ENCODE results near the gene OSTF1. TPM values are rescaled to one million over a fixed set of nuclear protein-coding genes. Genes with fewer than 3 reads are reported as not detected.

OSTF1 gene
- total and polyA plus RNA-seq, 2 donors (not counting 3 experiments of a cell fraction or from before 2014, with no cell fraction given): 23.5 to 70.9 TPM

GRCh38 chr9:75123696-75124095, 35.4 kb downstream of the OSTF1 start:
- Histone ChIP-seq H3K9ac (replicated peaks; ENCODE audit: extremely low read depth, insufficient read depth, low read length) (no peak overlapping the region), H3K27me3 (ENCODE audit: control insufficient read depth in 2 of 2, insufficient read depth in 2 of 2, low read length in 2 of 2) (no peaks in the 10 kb centered on the region), H3K79me2 (ENCODE audit: control insufficient read depth, insufficient read depth, low read length) (peaks cover 37% of the 10 kb centered on the region), H3K9me1 (replicated peaks; ENCODE audit: control insufficient read depth, extremely low read depth, insufficient read depth, low read length) (no peaks in the 10 kb centered on the region), H4K20me1 (replicated peaks; ENCODE audit: control insufficient read depth, extremely low read depth, insufficient read depth, low read length) (no peaks in the 10 kb centered on the region), H3K4me2 (ENCODE audit: insufficient read depth, low read length) (no peak overlapping the region), H3K27ac (ENCODE audit: insufficient read depth, low read depth, low read length) (no peak overlapping the region), H3K36me3 (ENCODE audit: control insufficient read depth in 2 of 2, extremely low read depth in 1 of 2, insufficient read depth in 2 of 2, low read length in 2 of 2) (peaks cover 3 to 9% of the 10 kb centered on the region in 2 experiments), H3K4me3 (replicated peaks in 1 of 3; ENCODE audit: insufficient read depth in 1 of 3, low read depth in 1 of 3, low read length in 3 of 3) (no peak overlapping the region), H3K9me3 (replicated peaks; ENCODE audit: control insufficient read depth, insufficient read depth, low read length) (no peaks in the 10 kb centered on the region), H2AFZ (ENCODE audit: low read depth, low read length) (no peak overlapping the region), H3K4me1 (ENCODE audit: control insufficient read depth, extremely low read depth, insufficient read depth, low read length) (peaks cover 7% of the 10 kb centered on the region)
- CTCF ChIA-PET: no interaction called here
- intact Hi-C loops (cut with micrococcal nuclease): no loop called here
- peak; percentile 31 for FAIRE-seq
- TF ChIP-seq MYC (IDR thresholded peaks at IDR 0.05; ENCODE audit: low read depth, low read length): no peak
- POLR2A ChIA-PET: no interaction called here
- BruUV-seq (replicated peaks): no TSS peak
- no peak for DNase-seq (ENCODE audit: low read depth, low spot score)
- dilution Hi-C loops (cut with MboI; ENCODE audit: extremely low pct_ligation_motif_present, low sequenced_read_pairs): no loop called here

GRCh38 chr9:75128535-75128934, 40.2 kb downstream of the OSTF1 start:
- dilution Hi-C loops (cut with MboI; ENCODE audit: extremely low pct_ligation_motif_present, low sequenced_read_pairs) (no loop called here), intact Hi-C loops (cut with micrococcal nuclease) (no loop called here)
- H3K27ac ChIP-seq (ENCODE audit: insufficient read depth, low read depth, low read length): no peak overlapping the region
- POLR2A ChIA-PET: no interaction called here
- FAIRE-seq (no peak), DNase-seq (ENCODE audit: low read depth, low spot score) (no peak)
- H3K9ac ChIP-seq (replicated peaks; ENCODE audit: extremely low read depth, insufficient read depth, low read length): no peak overlapping the region
- H3K4me3 ChIP-seq (replicated peaks in 1 of 3; ENCODE audit: insufficient read depth in 1 of 3, low read depth in 1 of 3, low read length in 3 of 3): no peak overlapping the region
- no TSS peak for BruUV-seq (replicated peaks)
- CTCF ChIA-PET: no interaction called here
- no peaks in the 10 kb centered on the region for H3K9me1 ChIP-seq (replicated peaks; ENCODE audit: control insufficient read depth, extremely low read depth, insufficient read depth, low read length)
- TF ChIP-seq MYC (IDR thresholded peaks at IDR 0.05; ENCODE audit: low read depth, low read length): no peak
- no peaks in the 10 kb centered on the region for H3K9me3 ChIP-seq (replicated peaks; ENCODE audit: control insufficient read depth, insufficient read depth, low read length)
- no peak overlapping the region for H3K4me2 ChIP-seq (ENCODE audit: insufficient read depth, low read length)
- H4K20me1 ChIP-seq (replicated peaks; ENCODE audit: control insufficient read depth, extremely low read depth, insufficient read depth, low read length): no peaks in the 10 kb centered on the region
- no peaks in the 10 kb centered on the region for H3K27me3 ChIP-seq (ENCODE audit: control insufficient read depth in 2 of 2, insufficient read depth in 2 of 2, low read length in 2 of 2)
- H2AFZ ChIP-seq (ENCODE audit: low read depth, low read length): no peak overlapping the region
- peaks cover 7% of the 10 kb centered on the region for H3K4me1 ChIP-seq (ENCODE audit: control insufficient read depth, extremely low read depth, insufficient read depth, low read length)
- H3K79me2 ChIP-seq (ENCODE audit: control insufficient read depth, insufficient read depth, low read length): peaks cover 17% of the 10 kb centered on the region
- H3K36me3 ChIP-seq (ENCODE audit: control insufficient read depth in 2 of 2, extremely low read depth in 1 of 2, insufficient read depth in 2 of 2, low read length in 2 of 2): peaks cover 5 to 8% of the 10 kb centered on the region in 2 experiments

GRCh38 chr9:75130172-75130571, 41.9 kb downstream of the OSTF1 start:
- DNase-seq (ENCODE audit: low read depth, low spot score): no peak
- Histone ChIP-seq H3K27ac (ENCODE audit: insufficient read depth, low read depth, low read length) (no peak overlapping the region), H3K36me3 (ENCODE audit: control insufficient read depth in 2 of 2, extremely low read depth in 1 of 2, insufficient read depth in 2 of 2, low read length in 2 of 2) (peaks cover 5 to 10% of the 10 kb centered on the region in 2 experiments), H3K4me2 (ENCODE audit: insufficient read depth, low read length) (no peak overlapping the region), H3K4me1 (ENCODE audit: control insufficient read depth, extremely low read depth, insufficient read depth, low read length) (no peaks in the 10 kb centered on the region), H3K9me1 (replicated peaks; ENCODE audit: control insufficient read depth, extremely low read depth, insufficient read depth, low read length) (no peaks in the 10 kb centered on the region), H3K9ac (replicated peaks; ENCODE audit: extremely low read depth, insufficient read depth, low read length) (no peak overlapping the region), H3K4me3 (replicated peaks in 1 of 3; ENCODE audit: insufficient read depth in 1 of 3, low read depth in 1 of 3, low read length in 3 of 3) (no peak overlapping the region), H4K20me1 (replicated peaks; ENCODE audit: control insufficient read depth, extremely low read depth, insufficient read depth, low read length) (no peaks in the 10 kb centered on the region), H3K79me2 (ENCODE audit: control insufficient read depth, insufficient read depth, low read length) (peaks cover 7% of the 10 kb centered on the region), H3K9me3 (replicated peaks; ENCODE audit: control insufficient read depth, insufficient read depth, low read length) (no peaks in the 10 kb centered on the region), H3K27me3 (ENCODE audit: control insufficient read depth in 2 of 2, insufficient read depth in 2 of 2, low read length in 2 of 2) (no peaks in the 10 kb centered on the region), H2AFZ (ENCODE audit: low read depth, low read length) (no peak overlapping the region)
- intact Hi-C loops (cut with micrococcal nuclease) (no loop called here), dilution Hi-C loops (cut with MboI; ENCODE audit: extremely low pct_ligation_motif_present, low sequenced_read_pairs) (no loop called here)
- FAIRE-seq: no peak
- ChIA-PET CTCF (no interaction called here), POLR2A (no interaction called here)
- no peak for TF ChIP-seq GATA2 (IDR thresholded peaks at IDR 0.05; ENCODE audit: insufficient read depth, insufficient read length, low read depth, low read length)
- no peak for TF ChIP-seq POLR2A (IDR thresholded peaks at IDR 0.05; ENCODE audit: low read depth, low read length)
- TF ChIP-seq JUN (IDR thresholded peaks at IDR 0.05; ENCODE audit: borderline replicate concordance, insufficient read depth, insufficient read length, low read depth): no peak
- no peak for TF ChIP-seq FOS (IDR thresholded peaks at IDR 0.05; ENCODE audit: borderline replicate concordance, insufficient read depth, low read length)
- no peak for TF ChIP-seq POLR2AphosphoS5 (IDR thresholded peaks at IDR 0.05; ENCODE audit: insufficient read depth, low read depth, low read length)
- TF ChIP-seq MYC (IDR thresholded peaks at IDR 0.05; ENCODE audit: low read depth, low read length): no peak
- no peak for TF ChIP-seq CTCF (IDR thresholded peaks at IDR 0.05; ENCODE audit: extremely low read depth in 1 of 2, insufficient read depth in 1 of 2, low read depth in 1 of 2, low read length in 2 of 2)
- no TSS peak for BruUV-seq (replicated peaks)
